AG04449 (cell line): ENCODE data around the gene EDA.

Experiments
- CTCF ChIA-PET: fragments of 350-600 bp; formaldehyde crosslinking; extraction: SDS; loops from one replicate; lab custom pipeline; 2021; ENCODE audit warnings: antibody characterized with exemption; lab: Yijun Ruan, JAX
- POLR2A ChIA-PET: fragments of 400-600, 350-600 bp; formaldehyde crosslinking; extraction: SDS; loops from one replicate; lab custom pipeline; 2020; ENCODE audit warnings: antibody characterized with exemption, inconsistent platforms; lab: Yijun Ruan, JAX
- DNase-seq: peaks from one replicate; pipeline ENCODE4 v3.0.0-alpha.2; 2010; ENCODE audit warnings: low read depth, low spot score
- H3K4me3 ChIP-seq: 2 replicates; pipeline ENCODE4 v1.5.1; 2011; ENCODE audit warnings: low read depth, mild to moderate bottlenecking, control low read depth, low read length
- TF ChIP-seq, protein P1 (sequence below): IDR thresholded peaks from one replicate; pipeline ENCODE4 v1.5.1; 2011; ENCODE audit warnings: mild to moderate bottlenecking, moderate library complexity, low read length, control low read depth, inconsistent platforms; ENCODE audit not compliant: insufficient read depth; ENCODE audit errors: missing control alignments

EDA gene

DNA sequence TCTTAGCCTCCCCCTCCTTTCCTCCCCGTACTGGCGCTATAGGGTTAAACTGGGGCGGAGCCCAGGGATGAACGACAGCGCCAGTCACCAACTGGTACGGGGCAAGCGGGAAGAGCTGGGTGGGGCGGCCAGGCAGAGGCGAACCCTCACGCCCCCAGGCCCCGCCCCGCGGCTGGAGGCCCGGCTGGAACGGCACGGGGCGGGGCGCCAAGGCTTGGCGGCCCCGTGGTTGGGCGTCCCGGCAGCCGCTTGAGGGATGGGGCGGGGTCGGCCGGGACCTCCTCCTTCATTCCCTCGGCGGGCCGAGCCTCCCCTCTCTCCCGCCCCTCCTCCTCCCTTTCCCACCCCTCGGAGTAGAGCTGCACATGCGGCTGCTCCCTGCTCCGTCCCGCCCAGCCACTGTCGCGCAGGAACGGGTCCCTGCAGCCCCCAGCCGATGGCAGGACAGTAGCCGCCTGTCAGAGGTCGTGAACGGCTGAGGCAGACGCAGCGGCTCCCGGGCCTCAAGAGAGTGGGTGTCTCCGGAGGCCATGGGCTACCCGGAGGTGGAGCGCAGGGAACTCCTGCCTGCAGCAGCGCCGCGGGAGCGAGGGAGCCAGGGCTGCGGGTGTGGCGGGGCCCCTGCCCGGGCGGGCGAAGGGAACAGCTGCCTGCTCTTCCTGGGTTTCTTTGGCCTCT is at the start of gene EDA:
Gene EDA (plus strand): TSS at position 335 of the 678 bp plus-strand sequence.
- peak within 1 kb of the TSS; percentile 38 for H3K4me3 ChIP-seq
- TF ChIP-seq, protein P1, sequence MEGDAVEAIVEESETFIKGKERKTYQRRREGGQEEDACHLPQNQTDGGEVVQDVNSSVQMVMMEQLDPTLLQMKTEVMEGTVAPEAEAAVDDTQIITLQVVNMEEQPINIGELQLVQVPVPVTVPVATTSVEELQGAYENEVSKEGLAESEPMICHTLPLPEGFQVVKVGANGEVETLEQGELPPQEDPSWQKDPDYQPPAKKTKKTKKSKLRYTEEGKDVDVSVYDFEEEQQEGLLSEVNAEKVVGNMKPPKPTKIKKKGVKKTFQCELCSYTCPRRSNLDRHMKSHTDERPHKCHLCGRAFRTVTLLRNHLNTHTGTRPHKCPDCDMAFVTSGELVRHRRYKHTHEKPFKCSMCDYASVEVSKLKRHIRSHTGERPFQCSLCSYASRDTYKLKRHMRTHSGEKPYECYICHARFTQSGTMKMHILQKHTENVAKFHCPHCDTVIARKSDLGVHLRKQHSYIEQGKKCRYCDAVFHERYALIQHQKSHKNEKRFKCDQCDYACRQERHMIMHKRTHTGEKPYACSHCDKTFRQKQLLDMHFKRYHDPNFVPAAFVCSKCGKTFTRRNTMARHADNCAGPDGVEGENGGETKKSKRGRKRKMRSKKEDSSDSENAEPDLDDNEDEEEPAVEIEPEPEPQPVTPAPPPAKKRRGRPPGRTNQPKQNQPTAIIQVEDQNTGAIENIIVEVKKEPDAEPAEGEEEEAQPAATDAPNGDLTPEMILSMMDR, result no peak
- CTCF ChIA-PET, result no interaction called here
- DNase-seq, result no peak
- POLR2A ChIA-PET, result no interaction called here

DNA sequence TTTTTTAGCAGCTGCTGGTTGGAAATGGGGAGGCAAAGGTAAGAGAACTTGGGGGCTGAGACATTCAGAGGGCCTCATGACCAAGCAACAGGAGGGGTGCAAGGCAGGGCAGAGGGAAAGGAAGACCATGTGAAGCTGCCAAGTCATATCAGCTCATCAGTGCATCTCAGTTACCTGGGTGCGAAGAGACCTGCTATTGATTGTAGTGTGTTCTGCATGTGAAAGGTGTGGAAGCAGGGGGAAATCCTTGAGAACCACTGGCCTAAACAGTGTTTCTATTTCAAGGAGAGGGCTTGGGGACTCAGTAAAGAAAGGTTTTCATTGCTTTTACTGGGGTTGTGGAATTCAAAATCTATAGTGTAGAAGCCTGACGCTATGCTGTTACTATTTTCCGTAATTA is 47.1 kb upstream of the EDA start:
- DNase-seq, result no peak
- ChIA-PET CTCF (no interaction called here), POLR2A (no interaction called here)
- no peak overlapping the region for H3K4me3 ChIP-seq
- TF ChIP-seq, protein P1, result no peak

DNA sequence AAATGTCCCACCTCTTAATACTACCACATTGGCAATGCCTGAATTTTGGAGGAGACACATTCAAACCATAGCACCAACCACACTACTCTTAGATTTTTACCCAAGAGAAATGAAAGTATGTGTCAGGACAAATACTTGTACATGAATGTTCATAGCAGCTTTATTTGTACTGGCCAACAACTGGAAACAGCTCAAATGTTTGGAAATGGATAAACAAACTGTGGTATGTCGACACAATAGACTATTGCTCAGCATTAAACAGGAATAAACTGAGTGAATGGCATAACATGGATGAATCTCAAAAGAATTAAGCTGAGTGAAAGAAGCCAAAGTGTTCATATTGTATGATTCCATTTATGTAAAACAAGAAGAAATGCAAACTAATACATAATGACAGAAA is 18.5 kb upstream of the EDA start:
- ChIA-PET CTCF (no interaction called here), POLR2A (no interaction called here)
- no peak for DNase-seq
- TF ChIP-seq, protein P1, result no peak
- no peak overlapping the region for H3K4me3 ChIP-seq

DNA sequence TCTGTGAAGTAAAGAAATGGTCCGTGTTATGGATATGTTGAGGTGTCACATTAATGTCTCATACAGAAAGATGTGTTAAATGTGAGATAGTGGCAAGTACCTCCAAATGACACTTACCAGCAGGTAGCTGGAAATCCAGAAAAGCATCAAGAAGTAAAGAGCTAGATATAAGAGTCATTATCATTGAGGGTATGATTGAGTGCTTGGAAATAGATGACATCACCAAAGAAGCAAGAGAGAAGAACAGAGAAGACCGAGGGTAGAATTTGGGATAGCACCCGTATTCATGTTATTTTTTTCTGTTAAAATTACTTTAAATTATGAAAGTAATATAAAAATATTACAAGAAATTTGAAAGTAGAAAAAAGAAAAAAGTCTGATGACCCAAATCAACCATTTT is 15.7 kb upstream of the EDA start:
- no peak for DNase-seq
- TF ChIP-seq, protein P1, result no peak
- POLR2A ChIA-PET, result no interaction called here
- CTCF ChIA-PET, result no interaction called here
- H3K4me3 ChIP-seq, result no peak overlapping the region

DNA sequence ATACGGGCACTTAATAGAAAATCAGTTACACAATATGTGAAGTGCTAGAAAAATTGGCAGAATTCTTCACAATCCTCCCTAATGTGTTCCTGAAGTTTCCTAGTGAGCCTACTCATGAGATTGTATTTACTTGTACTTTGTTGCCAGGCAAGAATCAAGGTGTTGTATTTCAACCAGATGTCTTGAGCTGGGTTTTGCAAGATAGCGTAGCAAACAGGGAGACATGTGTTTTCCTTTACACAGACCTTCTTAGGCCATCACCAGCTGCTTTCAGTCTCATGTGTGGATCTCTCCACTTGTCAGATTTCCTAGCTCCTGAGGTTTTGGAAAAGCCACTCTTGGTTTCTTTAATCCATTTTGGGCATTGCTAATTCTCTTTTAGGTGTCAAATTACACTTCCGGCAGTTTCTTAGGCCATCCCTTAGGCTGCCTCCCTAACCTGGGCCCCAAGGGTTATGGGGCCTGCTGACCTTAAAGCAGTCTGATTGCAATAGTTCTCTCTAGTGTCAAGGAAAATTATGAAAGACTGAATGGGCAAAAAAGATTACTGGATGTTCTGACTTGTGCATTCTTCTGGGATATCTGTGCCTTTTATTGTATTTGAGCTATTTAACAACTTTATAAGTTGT is 12.2 kb upstream of the EDA start:
- ChIA-PET POLR2A (no interaction called here), CTCF (no interaction called here)

DNA sequence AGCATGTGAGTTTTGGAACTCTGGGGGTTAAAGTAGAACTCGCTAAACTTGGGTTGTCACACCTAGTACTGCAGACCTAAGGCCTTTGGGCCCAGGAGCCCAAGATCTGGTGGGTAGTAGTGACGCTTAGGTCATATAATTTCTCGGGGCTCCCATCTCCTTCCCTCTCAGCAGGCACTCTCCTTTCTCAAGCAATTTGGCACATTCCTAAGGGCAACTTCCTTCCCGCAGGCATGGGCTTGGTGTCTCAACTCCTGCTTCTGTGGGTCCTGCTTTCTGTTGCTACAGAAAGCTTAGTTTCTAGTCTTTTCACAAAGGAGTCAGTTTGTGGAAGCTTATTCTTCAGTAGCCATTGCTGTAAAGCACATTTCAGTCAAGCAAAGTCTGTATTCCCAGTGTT is 10.4 kb upstream of the EDA start:
- DNase-seq, result no peak
- POLR2A ChIA-PET, result no interaction called here
- TF ChIP-seq, protein P1, result no peak
- CTCF ChIA-PET, result no interaction called here
- no peak overlapping the region for H3K4me3 ChIP-seq

More for the DNA sequence above, 12.2 kb upstream of the EDA start:
- DNase-seq, result no peak
- no peak overlapping the region for H3K4me3 ChIP-seq
- TF ChIP-seq, protein P1, result no peak
